Stomach smooth muscle (tissue), 2 donors: ENCODE measurements around the gene ZNF319.

Experiments used
- H3K27ac ChIP-seq: one replicate; pipeline ENCODE4 v1.7.0; 2013; ENCODE audit warnings: mild to moderate bottlenecking, low read length, inconsistent platforms
- H3K27me3 ChIP-seq, 2 donors: one replicate each; pipeline ENCODE4 v1.7.0; 2013; ENCODE audit warnings: low read length in 2 of 2; ENCODE audit not compliant: insufficient read depth in 2 of 2, control insufficient read depth in 1 of 2
- H3K36me3 ChIP-seq, 2 donors: one replicate each; pipeline ENCODE4 v1.7.0; 2013; ENCODE audit warnings: low read length in 2 of 2; ENCODE audit not compliant: control insufficient read depth in 2 of 2, insufficient read depth in 2 of 2
- H3K4me1 ChIP-seq: one replicate; pipeline ENCODE4 v1.7.0; 2013; ENCODE audit warnings: low read length; ENCODE audit not compliant: control insufficient read depth, insufficient read depth
- H3K4me3 ChIP-seq, 2 donors: one replicate each; pipeline ENCODE4 v1.7.0; 2013; ENCODE audit warnings: low read length in 2 of 2
- H3K9ac ChIP-seq, 2 donors: one replicate each; pipeline ENCODE4 v1.7.0; 2013; ENCODE audit warnings: low read length in 2 of 2, mild to moderate bottlenecking in 1 of 2
- H3K9me3 ChIP-seq, 2 donors: one replicate each; pipeline ENCODE4 v1.7.0; 2013; ENCODE audit warnings: low read length in 2 of 2; ENCODE audit not compliant: control insufficient read depth in 2 of 2
- donor health status: healthy.
- donor health status: Pancreatic carcinoma.

The ZNF319 gene

GRCh38 chr16:58035356-58036170 is 35.1 kb upstream of the ZNF319 start:
- Histone ChIP-seq H3K4me1 (peaks cover 8% of the 10 kb centered on the region), H3K27me3 (no peaks in the 10 kb centered on the region), H3K4me3 (no peak overlapping the region), H3K36me3 (peaks cover 5 to 14% of the 10 kb centered on the region in 2 donors), H3K9me3 (no peaks in the 10 kb centered on the region), H3K27ac (no peak overlapping the region), H3K9ac (no peak overlapping the region)

- no peaks in the 10 kb centered on the region for H3K9me3 ChIP-seq
- no peak overlapping the region for H3K27ac ChIP-seq
- peaks cover 8% of the 10 kb centered on the region for H3K4me1 ChIP-seq
- no peaks in the 10 kb centered on the region for H3K27me3 ChIP-seq
- H3K9ac ChIP-seq = no peak overlapping the region
- peaks cover 5 to 9% of the 10 kb centered on the region in 2 donors for H3K36me3 ChIP-seq
- H3K4me3 ChIP-seq = no peak overlapping the region
Observed at GRCh38 chr16:58034774-58035173, 34.3 kb upstream of the ZNF319 start.

- Histone ChIP-seq H3K36me3 (peaks cover 3 to 6% of the 10 kb centered on the region in 2 donors), H3K9ac (no peak overlapping the region), H3K9me3 (no peaks in the 10 kb centered on the region), H3K4me1 (peaks cover 8% of the 10 kb centered on the region), H3K27ac (no peak overlapping the region), H3K4me3 (no peak overlapping the region), H3K27me3 (no peaks in the 10 kb centered on the region)
Observed at GRCh38 chr16:58034128-58034685, 33.7 kb upstream of the ZNF319 start.

GRCh38 chr16:58032710-58033293 is 32.3 kb upstream of the ZNF319 start:
- Histone ChIP-seq H3K9me3 (no peaks in the 10 kb centered on the region), H3K9ac (no peak overlapping the region), H3K27ac (no peak overlapping the region), H3K4me1 (peaks cover 16% of the 10 kb centered on the region), H3K36me3 (no peaks in the 10 kb centered on the region), H3K27me3 (no peaks in the 10 kb centered on the region), H3K4me3 (no peak overlapping the region)

- no peak overlapping the region for H3K4me3 ChIP-seq
- H3K4me1 ChIP-seq = peaks cover 30% of the 10 kb centered on the region
- H3K27me3 ChIP-seq = no peaks in the 10 kb centered on the region
- H3K9ac ChIP-seq = no peak overlapping the region
- H3K36me3 ChIP-seq = no peaks in the 10 kb centered on the region
- no peaks in the 10 kb centered on the region for H3K9me3 ChIP-seq
- H3K27ac ChIP-seq = no peak overlapping the region
Observed at GRCh38 chr16:58031016-58031800, 30.7 kb upstream of the ZNF319 start.

GRCh38 chr16:58030136-58030840 is 29.8 kb upstream of the ZNF319 start:
- no peaks in the 10 kb centered on the region for H3K36me3 ChIP-seq
- no peaks in the 10 kb centered on the region for H3K9me3 ChIP-seq
- H3K4me1 ChIP-seq = peaks cover 34% of the 10 kb centered on the region
- H3K4me3 ChIP-seq = no peak overlapping the region
- H3K27me3 ChIP-seq = no peaks in the 10 kb centered on the region
- H3K9ac ChIP-seq = no peak overlapping the region
- H3K27ac ChIP-seq = no peak overlapping the region

- Histone ChIP-seq H3K36me3 (no peaks in the 10 kb centered on the region), H3K9me3 (no peaks in the 10 kb centered on the region), H3K4me3 (no peak overlapping the region), H3K27ac (no peak overlapping the region), H3K4me1 (peaks cover 42% of the 10 kb centered on the region), H3K27me3 (no peaks in the 10 kb centered on the region), H3K9ac (no peak overlapping the region)
Observed at GRCh38 chr16:58029410-58029809, 28.9 kb upstream of the ZNF319 start.

- no peaks in the 10 kb centered on the region for H3K27me3 ChIP-seq
- no peaks in the 10 kb centered on the region for H3K9me3 ChIP-seq
- no peak overlapping the region for H3K4me3 ChIP-seq
- H3K36me3 ChIP-seq = no peaks in the 10 kb centered on the region
- peaks cover 45% of the 10 kb centered on the region for H3K4me1 ChIP-seq
- no peak overlapping the region for H3K9ac ChIP-seq
- H3K27ac ChIP-seq = no peak overlapping the region
Observed at GRCh38 chr16:58028541-58029070, 28.1 kb upstream of the ZNF319 start.

GRCh38 chr16:58027916-58028455 is 27.5 kb upstream of the ZNF319 start:
- Histone ChIP-seq H3K27me3 (no peaks in the 10 kb centered on the region), H3K4me1 (peaks cover 47% of the 10 kb centered on the region), H3K9me3 (no peaks in the 10 kb centered on the region), H3K9ac (no peak overlapping the region), H3K36me3 (no peaks in the 10 kb centered on the region), H3K27ac (no peak overlapping the region), H3K4me3 (peak overlapping the region in 1 of 2 donors; percentile 22)
